HG02588 (cell line): ENCODE data around the gene RFX2.

Experiments used
- ATAC-seq: cut with Tn5 transposase; IDR thresholded peaks from one replicate; pipeline ENCODE4 v1.9.1; 2021; ENCODE audit warnings: mild to moderate bottlenecking, moderate library complexity; ENCODE audit not compliant: unreplicated experiment

Gene RFX2

GRCh38 chr19:6061376-6062130 lies 48.7 kb downstream of the RFX2 start:
- ATAC-seq, result no peak

GRCh38 chr19:6060600-6061375 lies 49.5 kb downstream of the RFX2 start:
- no peak for ATAC-seq

- ATAC-seq, result no peak
Measured at GRCh38 chr19:6059988-6060599, 50.2 kb downstream of the RFX2 start.

- no peak for ATAC-seq
Measured at GRCh38 chr19:6059396-6059947, 50.8 kb downstream of the RFX2 start.

- no peak for ATAC-seq
Measured at GRCh38 chr19:6058518-6059201, 51.6 kb downstream of the RFX2 start.

- no peak for ATAC-seq
Measured at GRCh38 chr19:6057651-6058517, 52.4 kb downstream of the RFX2 start.

- no peak for ATAC-seq
Measured at GRCh38 chr19:6056801-6057650, 53.3 kb downstream of the RFX2 start.

GRCh38 chr19:6056282-6056741 lies 54.0 kb downstream of the RFX2 start:
- no peak for ATAC-seq

- ATAC-seq, result no peak
Measured at GRCh38 chr19:6055013-6055795, 55.1 kb downstream of the RFX2 start.

GRCh38 chr19:6048793-6049405 lies 61.4 kb downstream of the RFX2 start:
- no peak for ATAC-seq

GRCh38 chr19:6048348-6048747 lies 62.0 kb downstream of the RFX2 start:
- ATAC-seq, result no peak

GRCh38 chr19:6047741-6048251 lies 62.5 kb downstream of the RFX2 start:
- no peak for ATAC-seq

- no peak for ATAC-seq
Measured at GRCh38 chr19:6047256-6047655, 63.0 kb downstream of the RFX2 start.

- ATAC-seq, result no peak
Measured at GRCh38 chr19:6045108-6045507, 65.2 kb downstream of the RFX2 start.

- ATAC-seq, result no peak
Measured at GRCh38 chr19:6044056-6044805, 66.1 kb downstream of the RFX2 start.

- ATAC-seq, result no peak
Measured at GRCh38 chr19:6042776-6043726, 67.2 kb downstream of the RFX2 start.
